Smooth muscle cell (in vitro differentiated cells): ENCODE measurements around the gene CTXN1. TPM values are rescaled to one million over a fixed set of nuclear protein-coding genes. Genes with fewer than 3 reads are reported as not detected.

Experiments used
- DNase-seq: peaks from one replicate; lab custom pipeline; 2025; ENCODE audit not compliant: unreplicated experiment; lab: John Stamatoyannopoulos, UW
- H2AFZ ChIP-seq: fragments of 200-600 bp; sonication (generic); 2 replicates; pipeline ENCODE4 v1.6.0; 2016; ENCODE audit warnings: antibody characterized with exemption, low read depth, mild to moderate bottlenecking
- H3F3A ChIP-seq: fragments of 200-600 bp; sonication (generic); 2 replicates; pipeline ENCODE4 v1.6.0; 2017; ENCODE audit warnings: antibody characterized with exemption, low read depth
- H3K27ac ChIP-seq: fragments of 200-600 bp; sonication (generic); 2 replicates; pipeline ENCODE4 v1.5.1; 2016; ENCODE audit warnings: low read depth, mild to moderate bottlenecking
- H3K27me3 ChIP-seq: fragments of 200-600 bp; sonication (generic); 2 replicates; pipeline ENCODE4 v1.6.1; 2016; ENCODE audit warnings: low read depth, mild to moderate bottlenecking
- H3K36me3 ChIP-seq: fragments of 200-600 bp; sonication (generic); 2 replicates; pipeline ENCODE4 v1.5.1; 2016; ENCODE audit warnings: low read depth
- H3K4me1 ChIP-seq: fragments of 200-600 bp; sonication (generic); 2 replicates; pipeline ENCODE4 v1.5.1; 2016; ENCODE audit warnings: low read depth
- H3K4me2 ChIP-seq: fragments of 200-600 bp; sonication (generic); 2 replicates; pipeline ENCODE4 v1.6.0; 2016; ENCODE audit warnings: mild to moderate bottlenecking
- H3K4me3 ChIP-seq: fragments of 200-600 bp; sonication (generic); 2 replicates; pipeline ENCODE4 v1.5.1; 2016; ENCODE audit warnings: mild to moderate bottlenecking
- H3K79me2 ChIP-seq: fragments of 200-600 bp; sonication (generic); 2 replicates; pipeline ENCODE4 v1.6.0; 2016; ENCODE audit warnings: low read depth, mild to moderate bottlenecking
- H3K9ac ChIP-seq: fragments of 200-600 bp; sonication (generic); 2 replicates; pipeline ENCODE4 v1.6.0; 2016; ENCODE audit warnings: low read depth
- H3K9me3 ChIP-seq: fragments of 200-600 bp; sonication (generic); replicated peaks from 2 replicates; pipeline ENCODE4 v1.5.1; 2016; ENCODE audit warnings: low read depth
- H4K20me1 ChIP-seq: fragments of 200-600 bp; sonication (generic); 2 replicates; pipeline ENCODE4 v1.6.0; 2016; ENCODE audit warnings: low read depth
- WGBS: methylation state at CpG from one replicate; pipeline ENCODE4 v1.1.7; 2016; ENCODE audit warnings: low lambda C conversion rate; 5-methylcytosine and 5-hydroxymethylcytosine counted together
- polyA plus RNA-seq: library from polyadenylated mRNA; unstranded; fragments of >200 nt; fragmentation: Nextera tagmentation; extraction: Ambion mirVana; gene quantifications from 2 replicates; pipeline ENCODE4 v1.2.1, GENCODE V29; 2016
- total RNA-seq: library from RNA; depleted of rRNA; stranded (reverse); fragments of >200 nt; gene quantifications from 2 replicates; pipeline ENCODE4 v1.2.3, GENCODE V29; 2014
- TF ChIP-seq, protein P1 (sequence below): fragments of 200-600 bp; sonication (generic); IDR thresholded peaks from 2 replicates; pipeline ENCODE4 v1.5.1; 2017; ENCODE audit warnings: borderline replicate concordance, mild to moderate bottlenecking, antibody characterized with exemption; ENCODE audit not compliant: insufficient read depth, poor library complexity, severe bottlenecking

CTXN1 gene
- total and polyA plus RNA-seq, 2 experiments from 2014 or later = 4.8 to 25.4 TPM

DNA sequence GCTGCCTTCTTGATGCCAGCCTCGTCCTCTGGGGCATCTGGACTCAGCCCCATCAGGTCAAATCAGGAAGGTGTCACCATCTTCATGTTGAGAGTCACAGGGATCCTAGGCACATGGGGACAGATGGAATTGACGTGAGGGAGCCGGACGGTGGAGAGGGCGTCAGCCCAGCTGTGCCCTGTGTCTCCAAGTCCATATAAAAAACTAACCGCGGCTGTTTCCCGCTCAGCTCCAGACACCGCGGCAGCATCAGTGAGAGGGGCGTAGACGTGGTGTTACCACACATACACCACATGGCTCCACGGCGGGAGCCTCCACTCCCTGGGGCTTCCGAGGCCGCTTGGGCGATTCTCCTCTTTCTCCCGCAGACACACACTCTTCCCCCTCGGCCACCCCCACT is 46.1 kb downstream of the CTXN1 start:
- TF ChIP-seq, protein P1, sequence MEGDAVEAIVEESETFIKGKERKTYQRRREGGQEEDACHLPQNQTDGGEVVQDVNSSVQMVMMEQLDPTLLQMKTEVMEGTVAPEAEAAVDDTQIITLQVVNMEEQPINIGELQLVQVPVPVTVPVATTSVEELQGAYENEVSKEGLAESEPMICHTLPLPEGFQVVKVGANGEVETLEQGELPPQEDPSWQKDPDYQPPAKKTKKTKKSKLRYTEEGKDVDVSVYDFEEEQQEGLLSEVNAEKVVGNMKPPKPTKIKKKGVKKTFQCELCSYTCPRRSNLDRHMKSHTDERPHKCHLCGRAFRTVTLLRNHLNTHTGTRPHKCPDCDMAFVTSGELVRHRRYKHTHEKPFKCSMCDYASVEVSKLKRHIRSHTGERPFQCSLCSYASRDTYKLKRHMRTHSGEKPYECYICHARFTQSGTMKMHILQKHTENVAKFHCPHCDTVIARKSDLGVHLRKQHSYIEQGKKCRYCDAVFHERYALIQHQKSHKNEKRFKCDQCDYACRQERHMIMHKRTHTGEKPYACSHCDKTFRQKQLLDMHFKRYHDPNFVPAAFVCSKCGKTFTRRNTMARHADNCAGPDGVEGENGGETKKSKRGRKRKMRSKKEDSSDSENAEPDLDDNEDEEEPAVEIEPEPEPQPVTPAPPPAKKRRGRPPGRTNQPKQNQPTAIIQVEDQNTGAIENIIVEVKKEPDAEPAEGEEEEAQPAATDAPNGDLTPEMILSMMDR = no peak
- Histone ChIP-seq H3K27me3 (peaks cover 9% of the 10 kb centered on the region), H3K4me3 (no peak overlapping the region), H3K27ac (no peak overlapping the region), H3K4me1 (no peaks in the 10 kb centered on the region), H3K4me2 (no peak overlapping the region), H2AFZ (no peak overlapping the region), H3K79me2 (no peaks in the 10 kb centered on the region), H3K9me3 (no peaks in the 10 kb centered on the region), H3K9ac (no peak overlapping the region), H3F3A (no peaks in the 10 kb centered on the region), H3K36me3 (no peaks in the 10 kb centered on the region), H4K20me1 (no peaks in the 10 kb centered on the region)
- WGBS = 94% methylated on average over 19 of the region's 19 CpGs
- no peak for DNase-seq

DNA sequence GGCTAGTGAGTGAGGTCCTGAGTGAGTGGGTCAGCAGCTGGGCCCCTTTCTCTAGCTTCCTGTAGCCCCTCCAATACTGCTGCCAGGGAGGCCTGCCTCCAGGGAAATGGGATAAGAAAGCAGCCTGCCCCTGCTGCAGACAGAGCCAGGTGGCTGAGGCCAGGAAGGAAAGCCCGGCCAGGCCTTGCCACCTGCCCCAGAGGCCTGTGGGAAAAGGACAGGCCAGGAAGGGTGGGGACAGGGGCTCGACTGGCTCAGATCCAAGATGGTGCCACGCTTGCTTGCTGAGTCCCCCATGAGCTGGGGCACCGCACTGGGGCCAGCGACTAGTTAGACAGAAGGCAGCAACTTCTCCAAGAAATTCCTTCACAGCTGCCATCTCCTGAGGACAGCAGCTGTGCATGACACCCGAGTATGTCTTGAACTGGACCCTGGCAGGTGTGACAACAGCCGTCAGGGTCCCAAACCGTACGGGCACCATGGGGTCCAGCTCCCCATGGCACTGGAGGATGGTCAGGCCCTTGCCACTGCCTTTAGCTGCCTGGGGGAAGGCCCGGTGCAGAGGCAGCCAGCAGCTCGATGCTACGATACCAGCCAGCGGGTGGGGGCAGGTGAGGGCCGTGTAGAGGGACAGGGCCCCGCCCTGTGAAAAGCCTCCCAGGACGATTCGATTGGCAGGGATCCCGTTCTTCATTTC is 46.7 kb downstream of the CTXN1 start:
- DNase-seq = no peak

DNA sequence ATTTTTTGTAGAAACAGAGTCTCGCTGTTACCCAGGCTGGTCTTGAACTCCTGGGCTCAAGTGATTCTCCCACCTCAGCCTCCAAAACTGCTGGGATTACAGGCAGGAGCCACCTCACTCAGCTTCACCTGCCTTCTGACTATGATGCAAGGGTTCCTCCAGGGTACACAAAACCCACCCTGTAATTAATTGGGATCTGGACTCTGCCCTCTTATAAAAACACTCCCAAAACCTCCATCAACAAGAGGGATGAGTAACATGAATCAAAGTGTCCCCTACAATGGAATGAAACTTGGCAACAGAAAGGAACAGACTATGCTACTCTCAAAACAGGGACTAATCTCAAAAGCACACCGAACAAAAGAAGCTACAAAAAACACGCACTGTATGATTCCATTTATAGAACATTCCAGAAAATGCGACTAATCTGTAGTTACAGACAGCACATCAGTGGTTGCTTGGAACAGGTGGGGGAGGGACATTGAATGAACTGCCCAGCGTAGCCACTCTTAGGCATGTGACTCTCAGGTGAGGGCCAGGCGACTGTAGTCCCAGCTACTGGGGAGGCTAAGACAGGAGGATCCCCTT is 48.6 kb downstream of the CTXN1 start:
- Histone ChIP-seq H3K4me3 (no peak overlapping the region), H3K9me3 (no peaks in the 10 kb centered on the region), H3K9ac (no peak overlapping the region), H3K27me3 (peaks cover 34% of the 10 kb centered on the region), H4K20me1 (no peaks in the 10 kb centered on the region), H3K4me2 (no peak overlapping the region), H3K36me3 (no peaks in the 10 kb centered on the region), H3K4me1 (peaks cover 2% of the 10 kb centered on the region), H3F3A (no peaks in the 10 kb centered on the region), H3K79me2 (no peaks in the 10 kb centered on the region), H2AFZ (no peak overlapping the region), H3K27ac (no peak overlapping the region)
- TF ChIP-seq, protein P1 = no peak
- 87% methylated on average over 6 of the region's 6 CpGs for WGBS
- DNase-seq = no peak

More for the DNA sequence above, 46.7 kb downstream of the CTXN1 start:
- WGBS = 90% methylated on average over 17 of the region's 18 CpGs
- no peak overlapping the region for H3K4me2 ChIP-seq
- H3K4me1 ChIP-seq = no peaks in the 10 kb centered on the region
- no peaks in the 10 kb centered on the region for H3K9me3 ChIP-seq
- no peaks in the 10 kb centered on the region for H3F3A ChIP-seq
- TF ChIP-seq, protein P1 = no peak
- no peak overlapping the region for H3K27ac ChIP-seq
- H3K4me3 ChIP-seq = no peak overlapping the region
- H3K9ac ChIP-seq = no peak overlapping the region
- H4K20me1 ChIP-seq = no peaks in the 10 kb centered on the region
- no peaks in the 10 kb centered on the region for H3K36me3 ChIP-seq
- peaks cover 15% of the 10 kb centered on the region for H3K27me3 ChIP-seq
- H3K79me2 ChIP-seq = no peaks in the 10 kb centered on the region
- H2AFZ ChIP-seq = no peak overlapping the region
